Measurements from ENCODE around the gene ELP4. TPM values are rescaled to one million over a fixed set of nuclear protein-coding genes. Genes with fewer than 3 reads are reported as not detected.

ELP4 gene
- total and polyA plus RNA-seq, 2 experiments from 2014 or later, result 28.2 to 38.3 TPM

- TF ChIP-seq JUNB (IDR thresholded peaks at IDR 0.05; ENCODE audit: unreplicated experiment) (no peak), ETS1 (IDR thresholded peaks at IDR 0.05) (no peak), CTCF (conservative IDR thresholded peaks at IDR 0.05; ENCODE audit: low read depth in 2 of 2) (no peak)
Measured at GRCh38 chr11:31535479-31535878, 25.9 kb downstream of the ELP4 start (continued).

GRCh38 chr11:31542862-31543261, 33.3 kb downstream of the ELP4 start:
- no peak overlapping the region for H3K4me3 ChIP-seq
- no peak overlapping the region for H3K27ac Mint-ChIP-seq
- TF ChIP-seq CTCF (conservative IDR thresholded peaks at IDR 0.05; ENCODE audit: low read depth in 2 of 2), result no peak
- TF ChIP-seq STAT1 (IDR thresholded peaks at IDR 0.05; ENCODE audit: unreplicated experiment), result no peak
- TF ChIP-seq EZH2phosphoT487 (IDR thresholded peaks at IDR 0.05; ENCODE audit: unreplicated experiment), result no peak
- TF ChIP-seq ZNF114 (CRISPR knock-in tag; IDR thresholded peaks at IDR 0.05), result no peak
- TF ChIP-seq NANOG (IDR thresholded peaks at IDR 0.05; ENCODE audit: borderline replicate concordance), result no peak
- TF ChIP-seq ZNF462 (CRISPR knock-in tag; IDR thresholded peaks at IDR 0.05), result no peak
- TF ChIP-seq CREB1 (CRISPR knock-in tag; IDR thresholded peaks at IDR 0.05; ENCODE audit: low read depth), result no peak
- no peak for TF ChIP-seq JUNB (IDR thresholded peaks at IDR 0.05; ENCODE audit: unreplicated experiment)
- TF ChIP-seq ETS1 (IDR thresholded peaks at IDR 0.05), result no peak
- no peak for TF ChIP-seq ZNF331 (CRISPR knock-in tag; IDR thresholded peaks at IDR 0.05; ENCODE audit: low read depth)
- no peak for TF ChIP-seq EZH2 (IDR thresholded peaks at IDR 0.05; ENCODE audit: low read depth, unreplicated experiment)
- no peak for TF ChIP-seq POLR2AphosphoS5 (IDR thresholded peaks at IDR 0.05; ENCODE audit: low read depth)

More at GRCh38 chr11:31542862-31543261, 33.3 kb downstream of the ELP4 start:
- DNase-seq (ENCODE audit: low spot score) (no peak), ATAC-seq (no peak)
- H3K4me2 ChIP-seq, result no peak overlapping the region
- Mint-ChIP-seq H3K9me3 (peaks cover 22% of the 10 kb centered on the region), H3K4me1 (no peaks in the 10 kb centered on the region), H3K36me3 (ENCODE audit: low read depth) (peaks cover 47% of the 10 kb centered on the region), H3K27me3 (ENCODE audit: insufficient read depth, low read depth, poor library complexity) (no peaks in the 10 kb centered on the region), H3K4me3 (no peak overlapping the region)
- no peak overlapping the region for H2AFZ ChIP-seq
- H3K9me2 ChIP-seq (ENCODE audit: insufficient read depth), result peaks cover 4% of the 10 kb centered on the region; the same call in 1 of the 2 replicates
- 0 out of 2 replicates have a peak, but pooled peaks cover 9% of the 10 kb centered on the region for H3K36me3 ChIP-seq (ENCODE audit: insufficient read depth)
- no peaks in the 10 kb centered on the region for H3K27me3 ChIP-seq (ENCODE audit: insufficient read depth)
- no peak overlapping the region for H3K27ac ChIP-seq (ENCODE audit: low read depth)
- H3F3A ChIP-seq (replicated peaks; ENCODE audit: low read depth), result no peaks in the 10 kb centered on the region
- H3K79me2 ChIP-seq (replicated peaks; ENCODE audit: insufficient read depth), result no peaks in the 10 kb centered on the region
- H3K4me1 ChIP-seq (ENCODE audit: insufficient read depth), result no peaks in the 10 kb centered on the region
- H4K20me1 ChIP-seq (replicated peaks; ENCODE audit: insufficient read depth), result no peaks in the 10 kb centered on the region
